Mesenchymal stem cell (in vitro differentiated cells and primary cell): Measurements from ENCODE around the gene SERPINB6.

Source experiments
- DNase-seq: peaks from one replicate; pipeline ENCODE4 v3.0.0-alpha.2; 2013
- H2AFZ ChIP-seq: one replicate; pipeline ENCODE4 v1.6.1; 2013; ENCODE audit warnings: low read depth, mild to moderate bottlenecking, control low read depth, inconsistent platforms, low read length, moderate library complexity
- H2AK5ac ChIP-seq: 2 replicates; pipeline ENCODE4 v1.6.1; 2013; ENCODE audit warnings: low read length, moderate library complexity, mild to moderate bottlenecking, inconsistent platforms; ENCODE audit not compliant: severe bottlenecking
- H2BK120ac ChIP-seq: one replicate; pipeline ENCODE4 v1.6.1; 2013; ENCODE audit warnings: low read depth, mild to moderate bottlenecking, inconsistent platforms, low read length, moderate library complexity
- H2BK12ac ChIP-seq, 2 experiments: one replicate each; pipeline ENCODE4 v1.6.1; 2013; ENCODE audit warnings: inconsistent platforms in 2 of 2, low read length in 2 of 2, mild to moderate bottlenecking in 2 of 2, moderate library complexity in 2 of 2, control low read depth in 1 of 2
- H2BK15ac ChIP-seq: one replicate; pipeline ENCODE4 v1.6.1; 2013; ENCODE audit warnings: mild to moderate bottlenecking, low read depth, inconsistent platforms; ENCODE audit not compliant: poor library complexity, severe bottlenecking
- H2BK5ac ChIP-seq: 2 replicates; pipeline ENCODE4 v1.6.1; 2013; ENCODE audit warnings: low read depth, mild to moderate bottlenecking, low read length, control low read depth, inconsistent platforms; ENCODE audit not compliant: poor library complexity, severe bottlenecking
- H3K14ac ChIP-seq, 2 experiments: one replicate each; pipeline ENCODE4 v1.6.1; 2013; ENCODE audit warnings: inconsistent platforms in 2 of 2, low read length in 2 of 2, control low read depth in 1 of 2, mild to moderate bottlenecking in 1 of 2, moderate library complexity in 1 of 2
- H3K18ac ChIP-seq, 2 experiments: one replicate each; pipeline ENCODE4 v1.6.1; 2013; ENCODE audit warnings: inconsistent platforms in 2 of 2, low read length in 2 of 2, control low read depth in 1 of 2, low read depth in 1 of 2, mild to moderate bottlenecking in 1 of 2
- H3K23ac ChIP-seq, 2 experiments: one replicate each; pipeline ENCODE4 v1.6.1; 2013; ENCODE audit warnings: inconsistent platforms in 2 of 2, low read length in 2 of 2, mild to moderate bottlenecking in 2 of 2, moderate library complexity in 2 of 2, control low read depth in 1 of 2
- H3K27ac ChIP-seq: 2 replicates; pipeline ENCODE4 v1.5.1; 2013; ENCODE audit warnings: mild to moderate bottlenecking, moderate library complexity, low read length, control low read depth, inconsistent platforms; ENCODE audit not compliant: poor library complexity, severe bottlenecking
- H3K27me3 ChIP-seq, 2 experiments: 2 replicates each; pipeline versions ENCODE4 v1.6.1 to v1.7.0; 2013; ENCODE audit warnings: low read length in 2 of 2, mild to moderate bottlenecking in 2 of 2, moderate library complexity in 2 of 2, control low read depth in 1 of 2, inconsistent platforms in 1 of 2; ENCODE audit not compliant: control insufficient read depth in 1 of 2, insufficient read depth in 1 of 2
- H3K36me3 ChIP-seq, 2 experiments: 2 replicates each; pipeline versions ENCODE4 v1.6.1 to v1.7.0; 2013; ENCODE audit warnings: low read length in 2 of 2, control low read depth in 1 of 2, inconsistent platforms in 1 of 2, low read depth in 1 of 2, mild to moderate bottlenecking in 1 of 2; ENCODE audit not compliant: insufficient read depth in 2 of 2, control insufficient read depth in 1 of 2
- H3K4ac ChIP-seq, 2 experiments: one replicate each; pipeline ENCODE4 v1.6.1; 2013; ENCODE audit warnings: inconsistent platforms in 2 of 2, low read length in 2 of 2, mild to moderate bottlenecking in 2 of 2, moderate library complexity in 2 of 2, control low read depth in 1 of 2, low read depth in 1 of 2
- H3K4me1 ChIP-seq: 2 replicates; pipeline ENCODE4 v1.6.1; 2013; ENCODE audit warnings: low read depth, low read length, control low read depth; ENCODE audit not compliant: control insufficient read depth, insufficient read depth
- H3K4me2 ChIP-seq: 2 replicates; pipeline ENCODE4 v1.6.1; 2013; ENCODE audit warnings: low read length, mild to moderate bottlenecking, inconsistent platforms; ENCODE audit not compliant: poor library complexity, severe bottlenecking
- H3K4me3 ChIP-seq, 2 experiments: 2 replicates each; pipeline versions ENCODE4 v1.5.1 to v1.7.0; 2013; ENCODE audit warnings: low read length in 2 of 2, mild to moderate bottlenecking in 2 of 2, control low read depth in 1 of 2, low read depth in 1 of 2; ENCODE audit not compliant: insufficient read depth in 1 of 2
- H3K79me1 ChIP-seq: replicated peaks from 2 replicates; pipeline ENCODE4 v1.6.1; 2013; ENCODE audit warnings: mild to moderate bottlenecking, control low read depth, low read length, inconsistent platforms; ENCODE audit not compliant: poor library complexity, severe bottlenecking
- H3K9ac ChIP-seq: 2 replicates; pipeline ENCODE4 v1.7.0; 2013; ENCODE audit warnings: mild to moderate bottlenecking, low read length, moderate library complexity
- H3K9me3 ChIP-seq: 2 replicates; pipeline ENCODE4 v1.7.0; 2013; ENCODE audit warnings: mild to moderate bottlenecking, low read length; ENCODE audit not compliant: control insufficient read depth
- H4K8ac ChIP-seq: one replicate; pipeline ENCODE4 v1.6.1; 2013; ENCODE audit warnings: inconsistent platforms, mild to moderate bottlenecking, low read length, moderate library complexity
- H4K91ac ChIP-seq: one replicate; pipeline ENCODE4 v1.6.1; 2013; ENCODE audit warnings: mild to moderate bottlenecking, low read length, inconsistent platforms
- WGBS: methylation state at CpG from one replicate; pipeline ENCODE4 v1.1.7; 2013; ENCODE audit warnings: mixed read lengths; 5-methylcytosine and 5-hydroxymethylcytosine counted together

Gene SERPINB6

DNA sequence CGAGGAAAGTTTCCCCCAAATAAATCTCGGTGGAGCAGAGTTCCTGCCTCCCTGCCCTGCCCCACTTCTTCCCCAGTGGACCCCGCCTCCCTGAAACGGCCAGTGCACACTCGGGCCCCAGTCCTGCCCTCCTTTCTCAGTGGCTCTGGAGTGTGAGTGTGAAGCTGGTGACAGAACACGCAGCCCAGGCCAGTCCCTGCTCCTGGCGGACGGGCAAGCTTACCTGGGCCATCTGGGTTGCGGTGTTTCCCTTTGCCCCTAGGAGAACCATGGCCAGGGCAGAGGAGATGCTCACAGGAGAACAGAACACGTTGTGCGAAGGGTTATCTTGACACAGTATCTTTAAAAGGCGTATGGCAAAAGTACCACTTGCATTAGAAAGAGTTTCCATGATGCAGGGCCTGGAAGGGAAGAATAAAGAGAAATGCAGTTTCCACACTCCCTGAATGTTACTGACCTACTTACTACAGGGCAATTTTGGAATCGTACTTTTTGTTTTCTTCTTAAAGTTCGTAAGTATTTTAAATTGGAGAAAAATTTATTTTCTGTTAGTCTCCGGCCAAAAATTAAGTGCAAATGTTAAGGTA lies 71.1 kb downstream of the SERPINB6 start:
- Histone ChIP-seq H3K14ac (no peak overlapping the region), H4K8ac (no peak overlapping the region), H3K4me1 (peaks cover 15% of the 10 kb centered on the region), H3K9me3 (no peaks in the 10 kb centered on the region), H3K27ac (no peak overlapping the region), H2BK5ac (no peak overlapping the region), H3K36me3 (peaks cover 0 to 3% of the 10 kb centered on the region in 2 experiments), H2AFZ (no peak overlapping the region), H3K18ac (no peak overlapping the region), H2BK12ac (no peak overlapping the region), H3K79me1 (no peaks in the 10 kb centered on the region), H3K4me3 (no peak overlapping the region), H3K9ac (no peak overlapping the region), H4K91ac (no peak overlapping the region), H3K4me2 (no peak overlapping the region), H2BK15ac (peak overlapping the region; percentile 21), H3K23ac (no peak overlapping the region), H2AK5ac (no peak overlapping the region), H2BK120ac (no peak overlapping the region), H3K4ac (no peak overlapping the region), H3K27me3 (no peaks in the 10 kb centered on the region)
- 85% methylated on average over 12 of the region's 15 CpGs for WGBS
- DNase-seq: no peak

DNA sequence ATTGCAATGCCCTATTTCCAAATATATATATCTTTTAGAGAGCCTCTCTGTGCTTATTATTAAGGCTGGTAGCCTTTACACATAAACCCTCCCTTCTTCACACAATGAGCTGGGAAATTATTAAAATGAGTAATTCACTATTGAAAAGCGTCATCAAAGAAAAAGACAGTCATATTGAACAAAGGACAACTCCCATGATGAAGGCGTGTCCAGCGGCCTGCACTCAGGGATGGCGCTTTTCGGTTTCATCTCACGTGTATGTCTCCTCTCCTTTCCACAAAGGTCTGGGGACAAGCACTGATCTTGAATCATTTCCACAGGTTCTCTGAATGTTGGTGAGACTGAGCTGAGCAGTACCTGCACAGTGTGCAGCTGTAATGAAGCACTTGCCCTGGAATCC lies 71.8 kb downstream of the SERPINB6 start:
- H3K36me3 ChIP-seq: peaks cover 0 to 8% of the 10 kb centered on the region in 2 experiments
- H3K23ac ChIP-seq: no peak overlapping the region
- H3K4ac ChIP-seq: no peak overlapping the region
- peaks cover 15% of the 10 kb centered on the region for H3K4me1 ChIP-seq
- H2BK12ac ChIP-seq: no peak overlapping the region
- no peak overlapping the region for H2BK120ac ChIP-seq
- H3K9me3 ChIP-seq: no peaks in the 10 kb centered on the region
- no peak overlapping the region for H3K14ac ChIP-seq
- H2BK5ac ChIP-seq: no peak overlapping the region
- DNase-seq: no peak
- H3K18ac ChIP-seq: no peak overlapping the region
- no peak overlapping the region for H3K4me3 ChIP-seq
- no peak overlapping the region for H4K91ac ChIP-seq
- H2AK5ac ChIP-seq: no peak overlapping the region
- 94% methylated on average over 6 of the region's 6 CpGs for WGBS
- no peaks in the 10 kb centered on the region for H3K27me3 ChIP-seq
- H3K9ac ChIP-seq: no peak overlapping the region
- no peak overlapping the region for H4K8ac ChIP-seq
- H3K4me2 ChIP-seq: no peak overlapping the region
- no peak overlapping the region for H2AFZ ChIP-seq
- no peak overlapping the region for H3K27ac ChIP-seq
- no peak overlapping the region for H2BK15ac ChIP-seq
- no peaks in the 10 kb centered on the region for H3K79me1 ChIP-seq
